Stimulated activated CD8-positive, alpha-beta memory T cell treated with anti-CD3 and anti-CD28 coated beads, Interleukin-15, amount 100 ng/mL, for 4 hours (primary cell): ENCODE measurements around the gene RASGEF1C.

Experiments
- DNase-seq, 2 donors: peaks; one replicate each; pipeline ENCODE4 v3.0.0-alpha.2; 2020; ENCODE audit warnings: low read depth in 2 of 2

Gene RASGEF1C

DNA sequence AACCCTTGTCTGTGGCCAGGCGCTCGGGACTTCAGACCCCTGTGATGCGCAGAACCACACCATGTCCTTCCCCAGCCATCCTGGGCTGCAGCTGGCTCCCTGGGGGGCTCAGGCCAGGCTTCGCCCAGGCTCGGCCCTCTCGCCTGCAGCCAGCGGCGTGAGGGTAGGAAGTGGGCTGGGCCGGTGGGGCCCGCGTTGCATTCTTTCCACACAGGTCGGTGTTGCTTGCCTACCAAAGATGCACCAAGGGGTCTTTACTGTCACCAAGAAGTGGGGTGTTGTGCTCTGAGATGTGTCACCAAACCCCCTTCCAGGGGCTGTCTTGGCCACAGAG lies 89.1 kb downstream of the RASGEF1C start:
- DNase-seq = no peak

DNA sequence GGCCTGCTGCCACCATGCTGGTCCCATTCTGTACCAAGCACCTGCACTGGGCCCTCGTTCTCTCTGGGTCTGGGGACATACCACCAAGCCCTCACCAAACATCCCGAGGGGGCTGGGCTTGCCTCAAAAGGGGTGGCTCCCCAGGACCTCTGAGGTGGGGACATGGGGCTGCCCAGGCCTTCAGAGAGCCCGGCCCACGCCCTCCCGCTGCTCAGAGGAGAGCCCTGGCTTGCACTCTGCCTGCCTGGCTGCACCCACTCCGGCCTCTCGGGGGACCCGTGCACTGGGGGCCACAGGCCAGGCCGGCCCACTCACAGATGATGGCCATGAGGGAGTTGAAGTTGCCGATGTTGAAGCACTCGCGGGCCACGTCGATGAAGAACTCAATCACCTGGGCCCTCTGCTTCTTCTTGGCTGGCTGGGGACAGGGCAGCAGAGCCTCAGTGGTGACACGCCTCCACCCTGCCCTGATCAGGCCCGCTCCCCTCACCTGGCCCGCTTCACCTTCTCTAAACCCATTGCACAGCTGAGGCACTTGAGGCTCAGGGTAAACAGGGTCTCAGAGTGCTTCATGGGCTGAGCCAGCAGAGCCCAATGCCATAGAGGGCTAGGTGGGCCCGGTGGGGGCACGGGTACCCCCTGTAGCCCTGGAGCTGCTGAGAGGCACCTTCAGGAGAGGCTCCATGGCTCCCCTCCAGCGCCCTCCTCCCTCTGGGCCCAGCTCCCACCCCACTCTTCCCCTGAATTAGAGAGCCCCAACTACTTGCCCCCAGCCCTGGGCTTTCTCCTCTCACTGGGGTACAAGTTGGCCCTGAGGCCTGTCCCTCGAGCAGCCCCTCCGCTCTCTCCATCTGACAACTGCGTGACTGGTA lies 89.7 kb downstream of the RASGEF1C start:
- no peak for DNase-seq

DNA sequence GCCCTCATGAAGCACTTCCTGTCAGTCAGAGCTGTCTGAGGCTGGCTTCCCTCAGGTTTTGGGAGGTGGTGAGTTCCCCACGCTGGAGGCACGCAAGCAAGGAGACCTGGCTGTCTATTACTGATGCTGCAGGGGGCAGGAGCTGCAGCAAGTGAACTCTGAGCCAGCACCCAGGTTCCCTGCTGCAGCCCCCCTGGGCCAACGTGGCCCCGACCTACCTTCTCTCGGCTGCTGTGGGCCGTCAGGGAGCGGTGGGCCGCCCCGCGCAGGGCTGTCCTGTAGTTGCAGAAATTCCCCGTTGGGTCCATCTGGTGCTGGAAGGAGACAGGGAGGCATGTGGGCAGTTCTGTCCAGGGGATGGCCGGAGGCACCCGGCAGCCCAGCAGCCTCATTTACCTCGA lies 90.6 kb downstream of the RASGEF1C start:
- DNase-seq = no peak

DNA sequence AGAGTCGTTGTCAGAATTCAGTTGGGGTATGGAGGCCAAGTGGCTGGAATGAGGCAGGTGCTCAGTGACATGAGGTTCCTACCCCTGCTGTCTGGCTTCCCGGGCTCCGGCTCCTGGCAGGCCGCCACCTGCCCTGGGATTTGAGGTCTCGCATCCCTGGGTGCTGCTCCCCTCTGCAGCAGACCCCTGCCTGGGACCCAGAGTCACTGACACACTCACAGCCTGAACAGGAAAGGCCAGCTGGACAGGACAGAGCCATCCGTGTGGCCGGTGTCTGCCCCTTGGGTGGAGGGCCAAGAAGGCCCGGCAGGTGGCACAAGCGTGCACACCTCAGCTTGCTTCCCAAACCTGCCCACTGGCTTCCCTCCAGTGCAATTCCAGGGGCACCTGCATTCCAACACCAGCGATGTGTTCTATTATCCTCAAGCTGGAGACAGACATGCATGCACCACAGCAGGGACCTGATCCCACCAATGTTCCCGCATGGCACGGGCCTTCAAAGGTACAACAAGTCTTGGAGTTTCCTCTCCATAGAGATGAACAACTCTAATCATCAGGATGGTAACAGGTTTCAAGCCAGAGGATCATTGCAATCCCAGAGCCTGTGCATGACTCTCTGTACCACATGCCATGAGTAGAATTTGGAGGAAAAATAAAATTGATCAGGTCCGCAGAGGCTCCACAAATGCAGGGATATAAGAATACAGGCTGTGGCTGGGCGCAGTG lies 91.8 kb downstream of the RASGEF1C start:
- DNase-seq = no peak

DNA sequence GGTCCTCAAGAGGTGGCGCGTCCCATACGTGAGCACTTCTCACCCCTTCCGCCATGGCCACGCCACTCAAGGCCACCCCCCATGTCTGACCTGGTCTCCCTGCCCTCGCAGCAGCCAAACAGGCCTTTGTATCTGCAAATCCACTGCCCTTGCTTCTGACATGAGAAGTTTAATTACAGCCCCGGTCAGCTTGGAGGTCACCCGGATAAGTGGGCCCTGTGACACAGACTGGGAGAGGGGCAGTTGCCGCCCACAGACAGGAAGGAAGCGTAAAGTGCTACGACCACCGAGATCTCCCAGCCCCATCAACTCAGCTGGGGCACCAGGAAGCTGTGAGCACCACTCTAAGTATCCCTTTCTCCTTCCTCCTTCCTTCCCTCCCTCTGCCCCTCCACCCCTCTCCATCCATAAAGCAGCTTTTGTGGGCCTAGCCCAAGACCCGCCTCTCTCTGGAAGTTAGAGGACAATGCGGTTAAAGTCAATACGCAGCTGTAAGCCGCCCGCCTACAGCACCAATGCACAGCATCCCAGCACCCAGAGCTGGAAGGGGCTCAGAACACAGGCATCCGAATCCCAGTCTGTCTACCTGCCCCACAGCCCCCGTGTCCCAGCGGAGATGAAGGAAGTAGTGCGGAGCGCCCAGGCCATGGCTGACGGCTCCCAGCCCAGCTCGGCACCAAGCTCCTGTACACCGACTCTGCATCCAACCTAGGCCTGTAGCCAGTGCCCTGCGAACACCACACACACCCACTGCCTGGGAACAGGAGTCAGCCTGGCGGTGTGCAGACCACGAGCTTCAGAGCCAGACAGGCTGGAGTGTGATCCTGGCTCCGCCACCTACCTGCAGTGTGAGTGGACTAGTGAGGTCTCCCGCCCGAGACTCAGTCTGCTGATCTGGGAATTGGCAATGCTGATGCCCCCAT lies 92.7 kb downstream of the RASGEF1C start:
- no peak for DNase-seq

DNA sequence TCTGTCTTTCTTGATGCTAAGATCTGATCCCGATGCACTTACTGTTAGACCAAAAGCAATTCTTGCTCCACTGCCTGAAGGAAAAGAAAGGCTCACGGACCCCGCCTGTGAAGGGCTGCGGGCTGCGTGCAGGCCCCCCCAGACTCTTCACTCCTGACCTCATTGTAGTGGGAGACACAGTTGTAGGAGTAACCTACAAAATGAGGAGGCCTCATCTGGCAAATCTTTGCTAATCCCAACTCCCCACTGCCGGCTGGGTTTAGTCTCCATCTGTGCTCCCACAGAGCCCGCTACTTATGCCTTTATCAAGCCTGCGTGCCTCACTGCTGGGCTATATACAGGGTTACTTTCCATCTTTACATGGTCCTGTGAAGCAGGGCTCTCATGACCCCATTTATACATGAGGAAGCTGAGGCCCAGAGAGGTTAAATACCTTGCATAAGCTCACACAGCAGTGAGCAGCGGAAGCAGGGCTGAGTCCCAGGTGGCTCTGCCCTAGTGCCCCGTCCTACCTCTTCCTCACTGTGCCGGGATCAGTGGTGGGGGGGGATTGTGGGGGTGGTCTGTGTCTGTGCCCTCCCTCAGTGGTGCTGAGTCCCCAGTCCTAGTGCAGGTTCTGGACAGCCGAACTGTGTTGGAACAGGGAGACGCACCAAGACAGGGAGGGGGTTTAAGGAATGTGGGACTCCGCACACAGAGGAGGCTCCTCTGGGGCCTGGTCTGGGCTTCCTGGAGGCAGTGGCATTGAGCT lies 93.5 kb downstream of the RASGEF1C start:
- DNase-seq = no peak

DNA sequence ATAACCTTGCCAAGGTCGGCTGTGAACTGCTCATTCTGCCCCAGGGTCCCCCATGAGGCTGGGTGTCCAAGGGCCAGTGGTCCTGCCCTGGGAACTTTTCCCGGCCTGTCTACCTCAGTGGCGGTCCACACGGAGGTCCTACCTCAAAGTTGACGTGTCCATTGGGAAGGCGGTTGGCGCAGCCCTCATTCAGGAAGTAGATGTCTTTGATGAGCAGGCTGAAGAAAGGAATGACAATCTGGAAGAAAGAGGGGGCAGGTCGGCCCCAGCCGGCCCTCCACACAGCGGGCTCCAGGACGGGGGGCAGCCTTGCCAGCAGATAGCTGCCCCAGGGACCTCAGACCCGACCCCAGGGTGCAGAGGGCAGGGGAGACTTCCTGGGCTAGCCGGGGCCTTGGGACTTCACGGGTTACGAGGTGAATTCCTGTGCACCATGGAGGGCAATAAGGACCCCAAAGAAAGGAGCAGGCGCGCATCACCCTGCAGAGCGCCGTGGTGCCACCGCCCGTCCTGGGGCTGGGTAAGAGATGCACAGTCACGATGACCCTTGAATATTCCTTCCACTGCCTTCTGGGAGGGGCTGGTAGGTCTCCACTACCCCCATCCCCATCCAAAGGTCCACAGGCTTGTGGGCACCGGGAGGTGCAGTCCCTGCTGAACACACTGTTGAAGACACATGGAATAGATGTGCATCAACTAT lies 94.6 kb downstream of the RASGEF1C start:
- DNase-seq = no peak

DNA sequence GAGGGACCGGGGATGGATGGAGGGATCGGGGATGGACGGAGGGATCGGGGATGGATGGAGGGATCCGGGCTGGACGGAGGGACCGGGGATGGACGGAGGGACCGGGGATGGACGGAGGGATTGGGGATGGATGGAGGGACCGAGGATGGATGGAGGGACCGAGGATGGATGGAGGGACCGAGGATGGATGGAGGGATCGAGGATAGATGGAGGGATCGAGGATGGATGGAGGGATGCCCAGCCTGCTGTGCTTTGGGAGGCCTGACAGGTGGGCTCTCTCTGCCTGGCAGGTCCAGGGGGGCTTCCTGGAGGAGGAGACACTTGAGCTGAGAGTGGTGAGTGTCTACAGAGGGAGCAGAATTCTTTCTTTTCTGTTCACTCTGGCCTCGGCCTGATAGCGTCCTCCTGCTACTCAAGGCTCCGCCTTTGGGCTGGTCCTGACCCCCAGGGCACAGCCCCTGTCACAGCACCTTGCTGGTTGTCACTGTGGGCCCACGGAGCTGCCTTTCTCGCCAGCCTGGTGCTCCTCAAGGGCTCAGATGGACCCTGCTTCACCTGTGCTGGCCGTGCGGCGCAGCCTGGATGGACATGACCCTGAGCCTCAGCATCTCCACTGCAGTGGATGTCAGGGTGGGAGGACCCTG lies 95.2 kb downstream of the RASGEF1C start:
- DNase-seq = no peak

DNA sequence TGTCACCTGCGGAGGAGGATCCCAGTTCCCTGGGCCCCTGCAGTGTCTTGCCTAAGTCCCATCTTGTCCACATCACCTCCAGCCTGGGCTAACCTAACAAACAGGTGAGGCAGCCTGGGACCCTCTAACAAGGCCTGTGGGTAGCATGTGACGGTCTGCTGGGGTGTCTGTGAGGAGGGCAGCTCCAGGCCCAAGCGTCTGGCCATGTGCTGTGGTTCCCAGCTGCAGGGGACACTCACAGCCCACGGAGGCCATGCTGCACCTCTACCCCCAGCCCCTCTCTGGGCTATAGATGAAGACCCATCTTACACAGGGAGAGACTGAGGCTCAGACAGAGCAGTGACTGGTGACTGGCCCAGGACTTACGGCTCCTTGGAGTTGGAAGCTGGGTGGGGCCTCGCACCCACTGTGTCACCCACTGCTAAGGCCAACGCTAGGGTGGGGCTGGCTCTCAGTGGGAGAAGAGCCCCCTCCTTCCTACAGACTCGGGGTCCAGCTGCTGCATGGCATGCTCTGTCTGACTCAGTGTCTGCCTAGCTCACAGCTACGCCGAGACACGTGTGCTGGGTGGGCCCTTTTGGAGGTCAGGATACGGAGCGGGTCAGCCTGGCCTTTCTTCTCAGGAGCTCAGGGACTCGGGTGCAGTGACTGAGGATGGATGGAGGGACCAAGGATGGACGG lies 96.7 kb downstream of the RASGEF1C start:
- DNase-seq = no peak

DNA sequence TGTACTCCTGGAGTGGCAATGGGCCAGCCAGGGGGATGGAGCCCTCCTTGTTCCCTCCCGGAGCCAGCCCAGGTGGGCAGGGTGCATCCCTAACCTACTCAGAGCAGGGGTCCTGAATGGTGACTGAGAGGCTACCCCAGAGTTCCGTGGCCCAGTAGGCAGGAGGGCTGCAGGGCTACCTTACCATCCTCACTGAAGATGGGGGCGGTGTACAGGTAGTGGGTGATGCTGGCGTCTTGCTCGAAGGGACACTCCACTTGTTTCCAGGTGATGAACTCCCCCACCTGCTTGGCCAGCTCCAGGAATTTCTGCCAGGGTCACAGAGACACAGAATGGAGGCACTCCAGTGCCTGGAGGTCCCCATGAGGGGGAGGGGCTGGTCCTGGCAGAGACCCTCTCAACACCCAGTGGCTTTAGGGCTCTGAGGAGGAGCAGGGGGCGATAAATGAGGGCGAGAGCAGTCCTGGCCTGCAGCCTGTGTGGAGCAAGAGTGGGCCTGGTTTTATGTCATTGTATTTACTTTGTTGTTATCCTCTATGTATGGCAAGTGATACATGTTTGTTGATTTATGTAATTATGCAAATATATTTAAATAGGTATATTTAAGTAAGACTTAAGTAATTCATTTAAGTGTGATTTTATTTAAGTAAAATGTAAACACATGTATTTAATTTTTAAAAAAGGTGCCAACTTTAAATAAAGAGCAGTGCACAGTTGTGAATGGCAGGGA lies 97.6 kb downstream of the RASGEF1C start:
- no peak for DNase-seq

DNA sequence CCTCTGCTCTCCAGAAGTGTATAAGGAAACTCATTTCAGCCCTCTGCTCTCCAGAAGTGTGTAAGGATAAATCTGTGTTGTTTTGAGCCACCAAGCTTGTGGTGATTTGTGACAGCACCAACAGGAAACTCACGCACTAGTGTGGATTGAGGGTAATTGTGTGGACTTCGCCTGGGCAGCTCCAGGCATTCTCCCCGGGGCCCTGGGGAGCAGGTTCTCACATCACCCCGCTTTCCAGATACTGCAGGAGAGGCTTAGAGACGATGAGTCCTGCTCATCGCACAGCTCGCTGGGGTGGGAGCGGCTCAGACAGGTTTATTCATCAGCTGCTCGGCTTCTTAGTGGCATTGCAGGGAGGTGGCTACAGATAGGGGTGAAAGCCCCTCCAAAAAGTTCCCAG lies 99.1 kb downstream of the RASGEF1C start:
- DNase-seq = no peak

DNA sequence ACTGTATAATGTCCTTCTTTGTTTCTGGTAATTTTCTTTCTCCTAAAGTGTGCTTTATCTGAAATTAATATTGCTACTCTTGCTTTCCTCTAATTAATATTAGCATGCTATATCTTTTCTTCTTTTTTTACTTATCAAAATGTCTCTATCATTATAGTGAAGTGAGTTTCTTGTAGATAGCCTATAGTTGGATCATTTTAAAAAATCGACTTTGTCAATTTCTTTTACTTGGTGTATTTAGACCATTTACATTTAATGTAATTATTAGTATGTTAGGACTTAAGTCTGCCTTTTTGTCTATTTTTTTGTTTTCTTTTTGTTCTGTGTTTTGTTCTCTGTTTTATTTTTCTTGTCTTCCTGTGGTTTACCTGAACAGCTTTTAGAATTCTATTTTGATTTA lies 102.0 kb downstream of the RASGEF1C start:
- no peak for DNase-seq

DNA sequence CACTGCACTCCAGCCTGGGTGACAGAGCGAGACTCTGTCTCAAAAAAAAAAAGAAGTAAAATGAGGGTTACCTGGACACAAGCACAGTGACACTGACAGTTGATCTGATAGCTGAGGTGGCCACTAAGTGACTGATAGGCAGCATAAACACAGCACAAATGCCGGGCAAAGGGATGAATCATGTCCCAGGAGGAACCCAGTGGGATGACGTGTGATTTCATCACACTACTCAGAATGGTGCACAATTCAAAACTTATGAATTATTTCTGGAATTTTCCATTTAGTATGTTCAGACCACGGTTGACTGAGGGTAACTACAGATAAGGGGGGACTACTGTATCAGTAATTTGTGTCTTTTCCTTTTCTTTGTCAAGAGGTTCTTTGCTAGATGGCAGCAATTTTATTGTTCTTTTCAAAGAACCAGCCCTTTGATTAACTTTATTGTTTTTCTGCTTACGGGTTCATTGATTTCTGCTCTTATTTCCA lies 103.1 kb downstream of the RASGEF1C start:
- DNase-seq = no peak

DNA sequence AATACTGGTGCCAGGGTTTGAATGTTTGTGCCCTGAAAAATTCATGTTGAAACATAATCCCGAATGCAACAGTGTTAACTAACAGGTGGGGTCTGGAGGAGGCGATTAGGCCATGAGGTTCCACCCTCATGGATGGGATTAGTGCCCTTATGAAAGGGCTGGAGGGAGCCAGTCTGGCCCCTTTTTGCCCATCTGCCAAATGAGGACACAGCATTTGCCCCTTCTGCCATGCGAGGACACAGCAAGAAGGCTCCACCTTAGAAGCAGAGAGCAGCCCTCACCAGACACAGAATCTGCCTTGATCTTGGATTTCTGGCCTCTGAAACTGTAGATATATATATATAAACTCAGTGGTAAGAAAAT lies 104.9 kb downstream of the RASGEF1C start:
- no peak for DNase-seq

DNA sequence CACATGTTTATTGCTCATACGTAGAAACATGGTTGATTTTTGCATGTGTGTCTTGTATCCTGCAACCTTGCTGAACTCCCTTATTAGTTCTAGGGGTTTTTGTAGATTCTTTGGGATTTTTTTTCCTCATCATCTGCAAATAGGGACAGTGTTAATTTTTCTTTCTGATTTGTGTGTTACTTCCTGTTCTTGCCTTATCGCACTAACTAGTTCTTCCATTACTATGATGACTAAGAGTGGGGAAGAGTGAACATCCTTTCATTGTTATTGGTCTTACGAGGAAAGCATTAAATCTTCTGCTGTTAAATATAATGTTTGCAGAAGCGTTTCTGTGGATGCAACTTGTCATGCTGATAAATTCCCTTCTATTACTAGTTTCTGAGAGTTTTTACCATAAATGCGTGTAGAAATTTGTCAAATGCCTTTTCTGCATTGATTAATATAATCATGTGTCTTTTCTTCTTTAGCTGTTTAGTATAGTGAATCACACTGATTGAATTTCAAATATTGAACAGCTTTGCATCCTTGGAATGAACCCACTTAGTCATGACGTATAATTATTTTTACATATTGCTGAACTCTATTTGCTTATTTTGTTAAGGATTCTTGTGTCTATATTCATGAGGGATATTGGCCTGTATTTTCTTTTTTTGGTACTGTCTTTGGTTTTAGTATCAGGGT lies 105.4 kb downstream of the RASGEF1C start:
- no peak for DNase-seq

DNA sequence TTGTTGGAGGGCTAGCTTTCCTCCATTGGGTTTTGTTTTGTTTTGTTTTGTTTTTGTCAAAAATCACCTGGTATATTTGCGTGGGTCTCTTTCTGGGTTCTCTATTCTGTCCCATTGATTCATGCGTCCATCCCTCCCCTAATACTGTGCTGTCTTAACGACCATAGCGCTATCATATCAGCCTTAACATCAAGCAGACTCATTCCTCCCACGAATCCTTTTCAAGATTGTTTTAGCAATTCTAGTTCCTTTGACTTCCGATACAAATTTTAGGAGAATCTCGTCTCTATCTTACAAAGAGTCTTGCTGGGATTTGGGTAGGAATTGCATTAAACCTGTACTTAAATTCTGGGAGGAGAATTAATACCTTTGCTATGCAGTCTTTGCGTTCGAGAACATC lies 106.4 kb downstream of the RASGEF1C start:
- DNase-seq = no peak

DNA sequence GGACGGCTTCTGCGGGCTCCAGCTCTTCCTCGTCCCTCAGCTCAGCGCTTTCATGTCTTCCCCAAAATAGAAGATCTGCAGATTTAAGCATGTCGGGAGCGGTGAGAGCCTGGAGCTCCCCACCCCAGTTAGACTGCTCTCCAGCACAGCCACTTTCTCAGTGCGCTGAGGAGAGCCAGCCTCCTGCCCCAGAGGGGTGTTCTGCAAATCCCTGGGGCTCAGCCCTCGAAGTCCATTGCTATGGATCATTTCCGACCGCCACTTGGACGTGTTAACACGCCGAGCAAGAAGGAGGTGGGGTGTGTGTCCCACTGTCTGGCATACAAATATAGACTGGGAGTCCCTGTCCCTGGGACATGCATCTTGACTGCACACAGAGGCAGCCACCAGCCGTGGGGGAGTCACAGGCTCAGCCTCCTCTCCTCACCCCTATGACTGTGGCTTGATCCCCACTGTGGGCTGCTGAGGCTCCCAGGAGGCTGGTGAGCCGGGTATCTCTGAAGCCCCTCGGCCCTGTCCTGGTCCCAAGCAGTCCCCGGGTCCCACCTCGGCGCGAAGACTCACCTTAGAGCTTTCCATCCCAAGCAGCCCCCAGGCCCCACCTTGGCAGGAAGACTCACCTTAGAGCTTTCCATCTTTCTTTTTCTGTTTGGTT lies 107.4 kb downstream of the RASGEF1C start:
- no peak for DNase-seq
